CD4-positive, CD25-positive, alpha-beta regulatory T cell (primary cell): ENCODE results near the gene XPA. TPM values are rescaled to one million over a fixed set of nuclear protein-coding genes. Genes with fewer than 3 reads are reported as not detected.

Experiments used
- ATAC-seq, 2 donors: fragments of 150-1000 bp; cut with Tn5 transposase; one replicate each; pipeline ENCODE4 v1.10.0; 2021; ENCODE audit warnings: low read depth in 2 of 2, moderate number of reproducible peaks in 2 of 2, moderate library complexity in 1 of 2
- DNase-seq, 3 donors: peaks; one replicate each; pipeline versions ENCODE4 v3.0.0 to v3.0.0-alpha.2; 2012 to 2022; ENCODE audit warnings: mixed read lengths in 1 of 3
- H3K27ac ChIP-seq: one replicate; pipeline ENCODE4 v1.7.0; 2013; ENCODE audit warnings: mild to moderate bottlenecking, low read length; ENCODE audit not compliant: insufficient read depth, poor library complexity, severe bottlenecking
- H3K27me3 ChIP-seq: one replicate; pipeline ENCODE4 v1.7.0; 2013; ENCODE audit warnings: low read length; ENCODE audit not compliant: control insufficient read depth, insufficient read depth
- H3K36me3 ChIP-seq: one replicate; pipeline ENCODE4 v1.7.0; 2013; ENCODE audit warnings: mild to moderate bottlenecking, low read length, moderate library complexity; ENCODE audit not compliant: control insufficient read depth, insufficient read depth
- H3K4me1 ChIP-seq: 2 replicates; pipeline ENCODE4 v1.7.0; 2013; ENCODE audit warnings: mild to moderate bottlenecking, low read length; ENCODE audit not compliant: insufficient read depth, control insufficient read depth, poor library complexity, severe bottlenecking
- H3K4me3 ChIP-seq: one replicate; pipeline ENCODE4 v1.7.0; 2013; ENCODE audit warnings: low read depth, mild to moderate bottlenecking, low read length, moderate library complexity
- H3K9me3 ChIP-seq, 2 experiments: 1 replicate in 1 of 2; 2 replicates in 1 of 2; pipeline ENCODE4 v1.7.0; 2013; ENCODE audit warnings: low read length in 2 of 2, mild to moderate bottlenecking in 1 of 2, moderate library complexity in 1 of 2; ENCODE audit not compliant: control insufficient read depth in 2 of 2
- H3K27ac Mint-ChIP-seq, 3 donors: one replicate each; pipeline ENCODE4 v1.8.0; 2020 to 2022; ENCODE audit warnings: mild to moderate bottlenecking in 3 of 3, mixed read lengths in 3 of 3, moderate library complexity in 2 of 3
- H3K27me3 Mint-ChIP-seq: one replicate; pipeline ENCODE4 v1.8.0; 2022; ENCODE audit warnings: mild to moderate bottlenecking, mixed read lengths
- H3K36me3 Mint-ChIP-seq: one replicate; pipeline ENCODE4 v1.8.0; 2020; ENCODE audit warnings: mixed read lengths
- H3K4me1 Mint-ChIP-seq, 4 donors: one replicate each; pipeline ENCODE4 v1.8.0; 2020 to 2022; ENCODE audit warnings: mixed read lengths in 4 of 4, mild to moderate bottlenecking in 1 of 4
- H3K4me3 Mint-ChIP-seq, 4 donors: one replicate each; pipeline ENCODE4 v1.8.0; 2020 to 2022; ENCODE audit warnings: mild to moderate bottlenecking in 4 of 4, mixed read lengths in 4 of 4, moderate library complexity in 3 of 4
- H3K9me3 Mint-ChIP-seq, 7 donors: one replicate each; pipeline ENCODE4 v1.8.0; 2020 to 2022; ENCODE audit warnings: mixed read lengths in 7 of 7, mild to moderate bottlenecking in 3 of 7, moderate library complexity in 2 of 7
- polyA plus RNA-seq, 4 donors: library from polyadenylated mRNA; unstranded; fragments of 300-500 nt; fragmentation: Illumina TruSeq; gene quantifications; one replicate each; pipeline ENCODE4 v1.2.3, GENCODE V29; 2021
- total RNA-seq: library from RNA; stranded (reverse); gene quantifications from one replicate; pipeline ENCODE4 v1.2.3, GENCODE V29; 2022

The XPA gene
- total and polyA plus RNA-seq, 5 donors from 2014 or later = 21.8 to 28.9 (median 23.0) TPM

GRCh38 chr9:97645720-97646119, 51.4 kb downstream of the XPA start:
- DNase-seq = no peak
- Histone ChIP-seq H3K4me1 (no peaks in the 10 kb centered on the region), H3K9me3 (no peaks in the 10 kb centered on the region), H3K36me3 (peaks cover 84% of the 10 kb centered on the region), H3K27ac (no peak overlapping the region), H3K27me3 (no peaks in the 10 kb centered on the region), H3K4me3 (no peak overlapping the region)
- Mint-ChIP-seq H3K4me1 (peaks cover 3 to 34% (median 11%) of the 10 kb centered on the region in 4 donors), H3K27me3 (no peaks in the 10 kb centered on the region), H3K4me3 (no peak overlapping the region), H3K36me3 (peaks cover 47% of the 10 kb centered on the region), H3K9me3 (no peaks in the 10 kb centered on the region), H3K27ac (no peak overlapping the region)
- ATAC-seq = no peak

- no peak overlapping the region for H3K27ac ChIP-seq
- Mint-ChIP-seq H3K27ac (peak overlapping the region in 1 of 3 donors; percentile 55), H3K4me3 (no peak overlapping the region), H3K27me3 (no peaks in the 10 kb centered on the region), H3K36me3 (peaks cover 31% of the 10 kb centered on the region), H3K9me3 (no peaks in the 10 kb centered on the region), H3K4me1 (peaks cover 36 to 67% (median 47%) of the 10 kb centered on the region in 4 donors)
- no peaks in the 10 kb centered on the region for H3K9me3 ChIP-seq
- peaks cover 43% of the 10 kb centered on the region for H3K36me3 ChIP-seq
- ATAC-seq = no peak
- no peak for DNase-seq
- no peaks in the 10 kb centered on the region for H3K27me3 ChIP-seq
- peaks cover 33% of the 10 kb centered on the region for H3K4me1 ChIP-seq
- H3K4me3 ChIP-seq = no peak overlapping the region
Measured at GRCh38 chr9:97640325-97640724, 56.8 kb downstream of the XPA start.

- Mint-ChIP-seq H3K36me3 (peaks cover 19% of the 10 kb centered on the region), H3K9me3 (no peaks in the 10 kb centered on the region), H3K27me3 (no peaks in the 10 kb centered on the region), H3K27ac (peak overlapping the region in 1 of 3 donors; percentile 1), H3K4me1 (peaks cover 46 to 75% (median 56%) of the 10 kb centered on the region in 4 donors), H3K4me3 (peak overlapping the region in 2 of 4 donors; percentile 13 to 43)
- DNase-seq (peak in 1 of 3 donors; percentile 10), ATAC-seq (no peak)
- no peaks in the 10 kb centered on the region for H3K27me3 ChIP-seq
- H3K4me3 ChIP-seq = no peak overlapping the region
- H3K9me3 ChIP-seq = no peaks in the 10 kb centered on the region
- no peak overlapping the region for H3K27ac ChIP-seq
- peaks cover 45% of the 10 kb centered on the region for H3K4me1 ChIP-seq
- H3K36me3 ChIP-seq = peaks cover 27% of the 10 kb centered on the region
Measured at GRCh38 chr9:97638666-97639065, 58.5 kb downstream of the XPA start.

- no peaks in the 10 kb centered on the region for H3K9me3 Mint-ChIP-seq
- peaks cover 5% of the 10 kb centered on the region for H3K27me3 Mint-ChIP-seq
- peak overlapping the region; percentile 57 to 82 (median 66) for H3K4me3 Mint-ChIP-seq
- DNase-seq (no peak), ATAC-seq (no peak)
- Histone ChIP-seq H3K4me3 (peak overlapping the region; percentile 63), H3K9me3 (no peaks in the 10 kb centered on the region), H3K4me1 (peaks cover 54% of the 10 kb centered on the region), H3K36me3 (peaks cover 11% of the 10 kb centered on the region), H3K27ac (no peak overlapping the region), H3K27me3 (no peaks in the 10 kb centered on the region)
- H3K27ac Mint-ChIP-seq = peak overlapping the region in 2 of 3 donors; percentile 29 to 57
- peaks cover 51 to 80% (median 65%) of the 10 kb centered on the region in 4 donors for H3K4me1 Mint-ChIP-seq
- H3K36me3 Mint-ChIP-seq = peaks cover 8% of the 10 kb centered on the region
Measured at GRCh38 chr9:97636903-97637302, 60.2 kb downstream of the XPA start.

- DNase-seq = no peak
- Histone ChIP-seq H3K4me3 (peak overlapping the region; percentile 97), H3K36me3 (no peaks in the 10 kb centered on the region), H3K27me3 (no peaks in the 10 kb centered on the region), H3K27ac (peak overlapping the region; percentile 96), H3K9me3 (no peaks in the 10 kb centered on the region), H3K4me1 (peaks cover 56% of the 10 kb centered on the region)
- Mint-ChIP-seq H3K4me3 (peak overlapping the region; percentile 96 to 99 (median 98)), H3K4me1 (peaks cover 45 to 76% (median 58%) of the 10 kb centered on the region in 4 donors), H3K27me3 (peaks cover 5% of the 10 kb centered on the region), H3K36me3 (peaks cover 3% of the 10 kb centered on the region), H3K9me3 (no peaks in the 10 kb centered on the region), H3K27ac (peak overlapping the region; percentile 21 to 99 (median 68))
- no peak for ATAC-seq
Measured at GRCh38 chr9:97635026-97635425, 62.1 kb downstream of the XPA start.

GRCh38 chr9:97633859-97634490, 63.2 kb downstream of the XPA start:
- Histone ChIP-seq H3K27me3 (no peaks in the 10 kb centered on the region), H3K9me3 (no peaks in the 10 kb centered on the region), H3K27ac (peak overlapping the region; percentile 96), H3K4me1 (peaks cover 56% of the 10 kb centered on the region), H3K4me3 (peak overlapping the region; percentile 97), H3K36me3 (no peaks in the 10 kb centered on the region)
- H3K27me3 Mint-ChIP-seq = peaks cover 5% of the 10 kb centered on the region
- peaks cover 44 to 73% (median 56%) of the 10 kb centered on the region in 4 donors for H3K4me1 Mint-ChIP-seq
- H3K36me3 Mint-ChIP-seq = peaks cover 3% of the 10 kb centered on the region
- H3K9me3 Mint-ChIP-seq = no peaks in the 10 kb centered on the region
- DNase-seq (peak in 1 of 3 donors; percentile 53), ATAC-seq (no peak)
- H3K27ac Mint-ChIP-seq = peak overlapping the region; percentile 99
- H3K4me3 Mint-ChIP-seq = peak overlapping the region; percentile 96 to 99 (median 98)

GRCh38 chr9:97632985-97633858, 63.9 kb downstream of the XPA start, which contains the start of the genes NCBP1 and TSTD2:
TSS of gene NCBP1 (plus strand) at chr9:97633821. CDS start at chr9:97633882, 61 bp downstream.
TSS of gene TSTD2 (minus strand) at chr9:97633368. CDS start at chr9:97627562, 5,806 bp downstream.
- DNase-seq = peak; percentile 91 to 99 (median 98)
- Mint-ChIP-seq H3K4me1 (peaks cover 37 to 70% (median 50%) of the 10 kb centered on the region in 4 donors), H3K27me3 (peaks cover 5% of the 10 kb centered on the region), H3K4me3 (peak within 1 kb of the TSS; percentile 96 to 99 (median 98)), H3K27ac (peak within 1 kb of the TSS; percentile 99), H3K9me3 (no peaks in the 10 kb centered on the region), H3K36me3 (peaks cover 3% of the 10 kb centered on the region)
- Histone ChIP-seq H3K9me3 (no peaks in the 10 kb centered on the region), H3K4me1 (peaks cover 50% of the 10 kb centered on the region), H3K27me3 (no peaks in the 10 kb centered on the region), H3K27ac (peak within 1 kb of the TSS; percentile 96), H3K4me3 (peak within 1 kb of the TSS; percentile 97), H3K36me3 (no peaks in the 10 kb centered on the region)
- peak; percentile 93 to 94 for ATAC-seq
